ENCODE results near the gene GSX1. TPM values are rescaled to one million over a fixed set of nuclear protein-coding genes. Genes with fewer than 3 reads are reported as not detected.
"Not testable (repeated sequence)": the region's sequence is repeated elsewhere in the genome, so short reads cannot be mapped to it uniquely, and the experiment has no call there.

GSX1 gene
- total RNA-seq: not detected
- long read RNA-seq, donor 1: 0 reads
- long read RNA-seq, donor 2: 0 reads

GRCh38 chr13:27792393-27793218 lies at the start of gene GSX1:
TSS of gene GSX1 (plus strand) at chr13:27792483. CDS start at chr13:27792691, 208 bp downstream.
- intact Hi-C loops (cut with DNase I): no loop called here
- DNase-seq (ENCODE audit: low spot score): peak; percentile 90

DNA sequence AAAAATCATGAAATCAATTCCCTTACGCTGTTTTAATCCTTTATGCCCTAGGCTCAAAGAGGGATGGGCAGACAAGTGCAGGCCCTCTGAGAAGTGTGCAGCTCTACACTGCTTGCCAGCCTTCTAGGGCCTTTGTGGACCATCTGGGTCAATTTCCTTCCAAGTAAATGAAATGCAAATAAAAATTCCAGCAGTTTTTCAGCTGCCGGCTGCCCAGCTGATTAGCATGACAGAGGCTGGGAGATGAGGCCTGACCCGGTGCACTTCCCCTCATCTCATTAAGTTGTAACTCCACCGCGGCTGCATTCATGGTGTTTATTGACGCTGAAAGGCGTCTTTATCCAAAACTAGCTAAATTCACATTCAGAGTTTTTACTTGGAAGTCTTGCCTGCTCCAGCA lies 47.5 kb upstream of the GSX1 start:
- intact Hi-C loops (cut with DNase I): no loop called here
- no peak for DNase-seq (ENCODE audit: low spot score)

DNA sequence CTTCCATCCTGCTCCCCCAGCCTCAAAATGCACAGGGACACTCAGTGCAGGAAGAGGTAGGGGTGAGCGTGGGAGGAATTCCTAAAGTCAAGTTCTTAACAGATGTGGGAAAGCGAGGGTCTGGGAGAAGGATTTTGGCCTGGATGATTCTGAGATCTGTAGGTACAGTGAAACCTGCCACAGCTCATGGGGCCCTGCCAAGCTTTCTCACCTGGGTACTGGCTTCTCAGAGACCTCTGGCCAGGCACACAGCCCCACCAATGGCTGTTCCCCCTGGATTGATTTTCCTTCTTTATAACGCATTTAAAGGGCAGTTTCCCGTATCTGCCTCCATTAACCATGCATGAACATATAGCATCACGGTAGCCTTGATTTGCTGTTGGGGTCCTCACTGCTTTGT lies 47.0 kb upstream of the GSX1 start:
- intact Hi-C loops (cut with DNase I): no loop called here

GRCh38 chr13:27748143-27748542 lies 44.1 kb upstream of the GSX1 start:
- DNase-seq (ENCODE audit: low spot score); intact Hi-C loops (cut with DNase I): not testable (repeated sequence)

More for the DNA sequence above, 47.0 kb upstream of the GSX1 start:
- DNase-seq (ENCODE audit: low spot score): no peak

DNA sequence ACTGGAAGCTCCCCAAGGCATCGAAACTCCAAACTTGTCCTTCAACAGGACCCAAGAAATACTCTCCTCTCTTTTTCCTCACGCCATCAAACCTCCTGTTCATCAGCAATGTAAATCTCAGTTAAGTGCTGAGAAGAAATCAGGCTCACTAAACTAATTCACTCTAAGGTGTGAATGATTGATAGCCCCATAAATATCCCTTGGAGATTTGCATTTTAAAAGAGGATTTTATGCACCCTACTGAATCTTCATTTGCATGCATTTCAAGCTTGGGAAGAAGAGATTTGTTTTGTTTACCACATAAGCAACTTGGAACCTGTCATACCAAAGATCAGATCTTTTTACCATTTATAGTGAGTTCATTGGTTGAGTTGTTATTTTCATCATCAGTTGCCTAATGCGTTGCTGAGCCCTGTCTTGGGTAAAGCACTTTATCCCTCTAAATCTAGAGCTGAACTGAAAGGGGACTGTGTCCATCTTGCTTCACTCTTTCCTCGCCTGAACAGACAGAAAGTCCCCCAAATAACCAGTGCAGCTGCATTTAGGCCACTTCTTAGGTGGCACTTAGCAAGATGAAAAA lies 40.2 kb upstream of the GSX1 start:
- intact Hi-C loops (cut with DNase I): loop anchor here in 1 of 2 donors (2.0 kb wide), 1 partner anchor 35 kb away; no protein-coding TSS in a partner anchor
- DNase-seq (ENCODE audit: low spot score): no peak

DNA sequence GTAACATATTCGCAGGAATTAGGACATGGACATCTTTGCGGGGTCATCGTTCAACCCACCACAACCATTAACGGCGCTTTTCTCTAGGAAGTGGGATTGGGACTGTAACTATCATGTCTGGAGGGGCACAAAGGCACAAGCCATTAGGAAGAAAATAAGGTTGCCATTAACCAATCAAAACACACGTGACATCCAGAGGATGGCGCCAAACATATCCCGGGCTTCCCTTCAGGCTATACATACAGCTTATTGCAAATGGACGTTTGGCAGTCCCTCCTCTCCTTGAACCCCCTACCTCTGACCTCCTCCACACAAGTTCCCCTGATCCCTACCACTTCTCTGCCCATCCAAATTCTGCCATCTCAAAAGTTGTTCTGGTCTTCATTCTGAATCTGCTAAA lies 26.6 kb upstream of the GSX1 start:
- no peak for DNase-seq (ENCODE audit: low spot score)
- intact Hi-C loops (cut with DNase I): no loop called here

DNA sequence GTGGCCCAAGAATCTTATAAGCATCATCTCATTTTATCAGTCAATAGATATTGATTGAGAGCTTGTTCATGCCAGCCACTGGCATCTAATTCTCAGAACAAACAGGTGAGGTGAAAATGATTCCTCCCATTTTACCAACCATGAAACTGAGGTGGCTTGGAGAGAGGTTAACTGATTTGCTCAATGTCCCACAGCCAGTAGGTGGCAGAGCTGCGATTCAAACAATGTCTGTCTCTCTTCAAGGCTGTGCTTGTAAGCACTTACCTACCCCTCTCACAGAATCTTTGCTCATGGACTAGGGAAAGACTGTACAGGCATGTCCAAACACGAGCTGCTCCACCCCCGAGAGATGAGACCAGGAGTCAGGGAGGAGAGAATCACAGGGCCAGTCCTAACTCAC lies 21.5 kb upstream of the GSX1 start:
- intact Hi-C loops (cut with DNase I): no loop called here
- no peak for DNase-seq (ENCODE audit: low spot score)

- intact Hi-C loops (cut with DNase I): no loop called here
- DNase-seq (ENCODE audit: low spot score): no peak
Measured at GRCh38 chr13:27772651-27773425, 19.4 kb upstream of the GSX1 start.

DNA sequence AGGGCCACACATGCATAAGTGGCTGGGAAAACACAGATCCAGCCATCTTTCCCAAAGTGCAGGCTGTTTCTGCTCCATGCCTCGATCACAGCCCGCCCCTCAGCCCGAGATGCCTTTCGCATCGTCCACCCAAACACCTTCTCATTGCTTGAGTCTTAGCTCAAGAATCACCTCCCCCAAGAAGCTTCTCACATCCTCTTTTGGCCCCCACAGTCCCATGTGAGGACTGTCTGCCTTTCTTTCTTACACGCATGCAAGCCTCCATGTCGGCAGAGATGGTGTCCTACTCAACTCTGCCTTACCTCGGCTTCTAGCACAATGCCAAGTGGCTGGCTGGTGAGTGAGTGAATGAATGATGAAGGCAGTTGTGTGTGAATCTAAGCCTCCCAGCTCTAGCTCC lies 18.1 kb upstream of the GSX1 start:
- DNase-seq (ENCODE audit: low spot score): no peak
- intact Hi-C loops (cut with DNase I): no loop called here

DNA sequence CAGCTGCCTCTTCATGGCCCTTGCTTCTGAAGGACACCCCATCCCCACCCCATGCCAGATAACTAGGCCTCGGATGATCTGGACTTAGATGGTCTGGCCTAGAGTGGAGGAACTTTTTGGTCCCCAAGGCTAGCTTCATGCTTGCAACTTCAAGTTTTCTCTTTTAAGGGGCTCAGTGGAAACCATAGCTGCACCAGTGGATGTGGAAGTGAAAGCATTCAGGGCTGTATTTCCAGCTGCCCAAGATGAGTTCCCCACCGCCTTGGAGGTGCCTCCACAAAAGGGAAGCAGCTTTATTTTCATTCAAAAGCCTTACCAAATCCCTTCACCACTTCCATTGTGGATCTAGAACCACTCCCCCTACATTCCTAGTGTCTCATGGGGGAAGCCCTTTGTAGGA lies 17.6 kb upstream of the GSX1 start:
- intact Hi-C loops (cut with DNase I): no loop called here
- no peak for DNase-seq (ENCODE audit: low spot score)

GRCh38 chr13:27775943-27776342 lies 16.3 kb upstream of the GSX1 start:
- intact Hi-C loops (cut with DNase I): no loop called here

DNA sequence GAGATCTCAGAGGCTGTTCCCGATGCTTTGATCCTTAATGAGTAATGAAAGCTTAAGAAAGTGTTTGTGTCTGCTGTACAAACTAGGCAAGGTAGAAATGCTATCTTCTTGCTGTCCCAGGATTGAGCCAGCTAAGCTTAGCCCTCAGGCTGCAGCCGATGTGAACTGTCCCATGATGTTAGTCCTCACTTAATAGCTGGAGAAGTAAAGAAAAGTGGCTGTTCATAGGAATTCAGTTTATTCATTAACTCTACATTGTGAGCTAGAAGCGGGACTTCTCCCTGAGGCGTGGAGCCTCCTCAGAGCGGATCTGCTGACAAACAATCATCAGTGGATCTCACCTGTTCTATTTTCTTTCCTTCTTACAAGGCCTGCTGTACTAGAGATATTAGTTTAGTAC lies 10.1 kb upstream of the GSX1 start:
- DNase-seq (ENCODE audit: low spot score): no peak
- intact Hi-C loops (cut with DNase I): no loop called here

More at GRCh38 chr13:27775943-27776342, 16.3 kb upstream of the GSX1 start:
- DNase-seq (ENCODE audit: low spot score): no peak

GRCh38 chr13:27783111-27783510 lies 9.2 kb upstream of the GSX1 start:
- no peak for DNase-seq (ENCODE audit: low spot score)
- intact Hi-C loops (cut with DNase I): no loop called here

- DNase-seq (ENCODE audit: low spot score): no peak
- intact Hi-C loops (cut with DNase I): no loop called here
Measured at GRCh38 chr13:27788271-27788670, 4.0 kb upstream of the GSX1 start.

DNA sequence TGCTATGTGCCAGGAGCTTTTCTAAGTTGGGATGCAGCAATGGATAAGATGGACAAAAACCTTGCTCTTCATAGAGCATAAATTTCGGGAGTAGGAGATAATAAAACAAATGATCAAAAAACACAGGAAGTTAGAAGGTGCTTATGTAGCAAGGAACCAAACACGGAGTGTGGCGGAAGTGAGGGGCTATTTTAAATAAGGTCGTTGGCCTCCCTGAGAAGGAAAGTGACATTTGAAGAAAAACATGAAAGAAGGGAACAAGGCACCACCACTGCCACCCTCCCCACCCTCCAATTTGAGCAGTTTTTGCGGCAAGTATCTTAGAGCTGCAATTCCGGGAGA lies 3.2 kb upstream of the GSX1 start:
- intact Hi-C loops (cut with DNase I): no loop called here
- no peak for DNase-seq (ENCODE audit: low spot score)

- no peak for DNase-seq (ENCODE audit: low spot score)
- intact Hi-C loops (cut with DNase I): no loop called here
Measured at GRCh38 chr13:27789495-27790303, 2.6 kb upstream of the GSX1 start.

DNA sequence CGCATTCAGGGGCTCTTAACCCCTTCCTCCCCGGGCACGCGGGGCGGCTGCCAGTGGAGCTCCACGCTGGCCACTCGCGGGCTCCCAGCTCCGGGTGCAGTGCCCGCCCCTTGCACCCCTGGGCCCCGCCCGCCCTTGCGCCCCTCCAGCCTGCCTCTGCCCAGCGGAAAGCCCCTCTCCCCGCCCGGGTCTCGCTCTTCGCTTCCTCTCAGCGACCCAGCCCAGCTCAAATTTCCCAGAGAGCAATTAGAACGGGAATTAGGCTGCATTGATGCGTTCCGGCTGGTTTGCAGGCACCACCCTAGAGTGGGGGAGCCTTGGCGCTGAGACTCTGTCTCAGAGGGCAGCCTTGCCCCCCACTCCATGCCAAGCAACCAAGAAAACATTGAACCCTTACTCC lies 1.8 kb upstream of the GSX1 start:
- intact Hi-C loops (cut with DNase I): no loop called here

DNA sequence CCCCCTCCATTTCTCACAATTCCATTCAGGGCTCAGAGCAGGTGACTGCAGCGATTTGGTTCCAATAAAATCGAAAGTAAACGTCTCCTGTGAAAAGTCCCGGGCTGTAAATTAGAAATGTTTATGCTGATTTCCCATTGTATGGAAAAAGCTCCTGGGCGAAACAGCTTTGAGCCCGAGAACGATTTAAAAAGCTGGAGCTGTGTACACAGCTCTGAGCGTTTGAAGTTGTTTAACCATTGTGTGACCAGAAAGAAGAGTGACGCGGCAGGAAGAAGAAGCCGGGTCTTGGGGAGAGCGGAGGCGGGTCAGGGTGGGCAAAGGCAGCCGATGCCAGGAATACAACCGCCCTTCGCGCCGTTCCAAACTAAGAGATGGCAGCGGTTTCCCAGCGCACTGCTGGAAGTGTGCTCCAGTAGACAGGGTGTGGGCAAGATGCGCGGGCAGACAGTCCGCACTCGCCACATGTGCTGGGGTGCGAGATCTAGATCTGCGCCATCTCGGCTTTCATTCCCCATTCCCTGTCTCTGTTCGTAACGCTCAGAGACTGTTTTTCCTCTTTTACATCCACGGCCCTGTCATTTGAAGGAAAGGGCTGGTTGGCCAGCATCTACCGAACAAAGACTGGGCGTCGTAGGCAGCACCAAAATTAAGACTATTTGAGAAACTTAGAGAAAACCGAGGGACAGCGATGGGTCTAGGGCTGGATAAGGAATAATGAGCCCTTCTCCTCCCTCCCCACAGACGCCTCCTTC lies 960 bp upstream of the GSX1 start:
- DNase-seq (ENCODE audit: low spot score): no peak
- intact Hi-C loops (cut with DNase I): no loop called here

More for the DNA sequence above, 1.8 kb upstream of the GSX1 start:
- no peak for DNase-seq (ENCODE audit: low spot score)

GRCh38 chr13:27791901-27792392 lies 336 bp upstream of the GSX1 start:
- intact Hi-C loops (cut with DNase I): no loop called here
- DNase-seq (ENCODE audit: low spot score): no peak

All from posterior vena cava (tissue), 2 donors.